Measurements from ENCODE around the gene SRSF6. TPM values are rescaled to one million over a fixed set of nuclear protein-coding genes. Genes with fewer than 3 reads are reported as not detected.

SRSF6 gene
- polyA plus RNA-seq, 2 of the 4 experiments (the other 2 are of a cell fraction): 99.3 to 145 TPM

DNA sequence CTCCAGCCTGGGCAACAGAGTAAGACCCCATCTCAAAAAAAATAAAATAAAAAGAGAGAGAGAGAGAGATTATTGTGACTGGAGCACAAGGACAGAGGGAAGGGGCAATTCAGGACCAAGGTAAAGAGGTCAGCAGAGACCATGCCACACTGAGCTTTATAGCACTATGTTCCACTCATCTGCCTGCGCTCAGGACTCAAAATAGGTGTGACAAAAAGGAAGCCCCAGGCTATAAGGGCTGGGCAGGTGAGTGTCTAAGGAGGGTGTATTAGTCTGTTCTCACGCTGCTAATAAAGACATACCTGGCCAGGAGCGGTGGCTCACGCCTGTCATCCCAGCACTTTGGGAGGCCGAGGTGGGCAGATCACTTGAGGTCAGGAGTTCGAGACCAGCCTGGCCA is 23.1 kb upstream of the SRSF6 start:
- ChIA-PET POLR2A (no interaction called here), CTCF (interaction anchor here (1.2 to 1.5 kb wide), 3 partner anchors 17 to 1736 kb away, joined by 3 to 4 read pairs (median 3); no protein-coding TSS in a partner anchor)
- FAIRE-seq: no peak

GRCh38 chr20:43438578-43439316 is 18.9 kb upstream of the SRSF6 start:
- Histone ChIP-seq H3K9me3 (no peaks in the 10 kb centered on the region), H3K4me1 (no peaks in the 10 kb centered on the region), H3K4me3 (no peak overlapping the region), H3K4me2 (no peak overlapping the region), H3K27ac (no peak overlapping the region)
- DNase-seq (ENCODE audit: low read depth in 1 of 2, low spot score in 1 of 2) (no peak), FAIRE-seq (no peak), ATAC-seq (no peak)
- POLR2A ChIA-PET: no interaction called here
- 36% methylated on average over 7 of the region's 7 CpGs for WGBS (ENCODE audit: missing lambda C conversion rate)
- TF ChIP-seq E2F6 (IDR thresholded peaks at IDR 0.05; ENCODE audit: borderline replicate concordance, low read depth) (no peak), SMC3 (IDR thresholded peaks at IDR 0.05) (no peak), HDAC2 (IDR thresholded peaks at IDR 0.05) (no peak), CHD4 (IDR thresholded peaks at IDR 0.05; ENCODE audit: borderline replicate concordance) (no peak), MYC (IDR thresholded peaks at IDR 0.05; ENCODE audit: borderline replicate concordance, low read length) (no peak), TFCP2L1 (CRISPR knock-in tag; IDR thresholded peaks at IDR 0.05) (no peak), RNF2 (IDR thresholded peaks at IDR 0.05; ENCODE audit: borderline replicate concordance, low read depth) (no peak)
- CTCF ChIA-PET: interaction anchor here (1.4 kb wide), 1 partner anchor 99 kb away, joined by 3 read pairs; no protein-coding TSS in a partner anchor

More for the DNA sequence above, 23.1 kb upstream of the SRSF6 start:
- TF ChIP-seq HOXA7 (CRISPR knock-in tag; IDR thresholded peaks at IDR 0.05): no peak
- TF ChIP-seq FOSL2 (IDR thresholded peaks at IDR 0.05): no peak
- TF ChIP-seq FOSL2 (CRISPR knock-in tag; IDR thresholded peaks at IDR 0.05): no peak
- no peak for TF ChIP-seq PBX3 (IDR thresholded peaks at IDR 0.05)
- TF ChIP-seq NFE2L2 (conservative IDR thresholded peaks at IDR 0.05; ENCODE audit: low read length): no peak
- TF ChIP-seq, protein P1, sequence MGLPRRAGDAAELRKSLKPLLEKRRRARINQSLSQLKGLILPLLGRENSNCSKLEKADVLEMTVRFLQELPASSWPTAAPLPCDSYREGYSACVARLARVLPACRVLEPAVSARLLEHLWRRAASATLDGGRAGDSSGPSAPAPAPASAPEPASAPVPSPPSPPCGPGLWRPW (IDR thresholded peaks at IDR 0.05): no peak
- TF ChIP-seq NPAS2 (CRISPR knock-in tag; IDR thresholded peaks at IDR 0.05; ENCODE audit: borderline replicate concordance): no peak
- ATAC-seq (no peak), DNase-seq (ENCODE audit: low read depth in 1 of 2, low spot score in 1 of 2) (no peak)
- WGBS (ENCODE audit: missing lambda C conversion rate): 13% methylated on average over 6 of the region's 6 CpGs
- no peak overlapping the region for H3K27ac ChIP-seq
- no peaks in the 10 kb centered on the region for H3K4me1 ChIP-seq
- H3K4me3 ChIP-seq: no peak overlapping the region
- H3K4me2 ChIP-seq: no peak overlapping the region
- no peaks in the 10 kb centered on the region for H3K9me3 ChIP-seq

DNA sequence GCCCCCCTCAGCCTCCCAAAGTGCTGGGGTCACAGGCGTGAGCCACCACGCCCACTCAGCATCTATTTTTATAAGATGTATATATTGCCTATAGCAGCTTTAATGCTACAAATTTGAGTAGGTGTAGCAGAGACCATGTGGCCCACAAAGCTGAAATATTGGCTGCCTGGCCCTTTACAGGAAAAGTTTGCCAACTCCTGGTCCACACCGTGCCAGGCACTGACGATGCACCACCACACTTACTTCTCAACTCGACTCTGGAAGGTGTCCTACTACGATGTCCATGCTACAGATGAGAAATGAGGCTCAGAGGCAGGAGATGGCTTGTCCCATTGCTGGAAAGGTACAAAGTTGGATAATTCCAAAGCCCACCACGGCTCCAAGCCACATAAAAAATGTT is 17.2 kb upstream of the SRSF6 start:
- H3K9me3 ChIP-seq: no peaks in the 10 kb centered on the region
- 14% methylated on average over 7 of the region's 7 CpGs for WGBS (ENCODE audit: missing lambda C conversion rate)
- TF ChIP-seq HEYL (CRISPR knock-in tag; IDR thresholded peaks at IDR 0.05): no peak
- TF ChIP-seq ZSCAN20 (CRISPR knock-in tag; IDR thresholded peaks at IDR 0.05): no peak
- no peak for TF ChIP-seq ZC3H11A (IDR thresholded peaks at IDR 0.05)
- TF ChIP-seq HOXA7 (CRISPR knock-in tag; IDR thresholded peaks at IDR 0.05): no peak
- TF ChIP-seq KDM5A (IDR thresholded peaks at IDR 0.05): no peak
- TF ChIP-seq GATA3 (IDR thresholded peaks at IDR 0.05; ENCODE audit: borderline replicate concordance): no peak
- TF ChIP-seq POLR2A (IDR thresholded peaks at IDR 0.05; ENCODE audit: low read length): no peak
- no peak for TF ChIP-seq RCOR1 (IDR thresholded peaks at IDR 0.05; ENCODE audit: low read depth, low read length)
- no peak for TF ChIP-seq RFX5 (IDR thresholded peaks at IDR 0.05)
- TF ChIP-seq ESRRA (IDR thresholded peaks at IDR 0.05; ENCODE audit: borderline replicate concordance, low read length): no peak
- no peak for TF ChIP-seq FOSB (CRISPR knock-in tag; IDR thresholded peaks at IDR 0.05)
- TF ChIP-seq KDM1A (IDR thresholded peaks at IDR 0.05; ENCODE audit: low read depth): no peak
- no peak for TF ChIP-seq ZFP36 (IDR thresholded peaks at IDR 0.05; ENCODE audit: borderline replicate concordance, partially characterized antibody)
- TF ChIP-seq HMGXB4 (CRISPR knock-in tag; IDR thresholded peaks at IDR 0.05; ENCODE audit: borderline replicate concordance): no peak
- TF ChIP-seq E2F6 (IDR thresholded peaks at IDR 0.05; ENCODE audit: borderline replicate concordance, low read depth): no peak
- TF ChIP-seq JUN (IDR thresholded peaks at IDR 0.05): no peak
- H3K4me1 ChIP-seq: no peaks in the 10 kb centered on the region
- POLR2A ChIA-PET: no interaction called here
- no peak overlapping the region for H3K4me3 ChIP-seq
- CTCF ChIA-PET: interaction anchor here (0.5 to 1.4 kb wide), 2 partner anchors 640 to 1833 kb away, joined by 3 read pairs; no protein-coding TSS in a partner anchor
- H3K4me2 ChIP-seq: no peak overlapping the region
- ATAC-seq (no peak), FAIRE-seq (no peak), DNase-seq (ENCODE audit: low read depth in 1 of 2, low spot score in 1 of 2) (no peak)
- H3K27ac ChIP-seq: no peak overlapping the region
